ENCODE data around the gene TSC1. TPM values are rescaled to one million over a fixed set of nuclear protein-coding genes. Genes with fewer than 3 reads are reported as not detected.

TSC1 gene
- total RNA-seq, 4 donors from 2014 or later: 38.4 to 155 (median 81.6) TPM

DNA sequence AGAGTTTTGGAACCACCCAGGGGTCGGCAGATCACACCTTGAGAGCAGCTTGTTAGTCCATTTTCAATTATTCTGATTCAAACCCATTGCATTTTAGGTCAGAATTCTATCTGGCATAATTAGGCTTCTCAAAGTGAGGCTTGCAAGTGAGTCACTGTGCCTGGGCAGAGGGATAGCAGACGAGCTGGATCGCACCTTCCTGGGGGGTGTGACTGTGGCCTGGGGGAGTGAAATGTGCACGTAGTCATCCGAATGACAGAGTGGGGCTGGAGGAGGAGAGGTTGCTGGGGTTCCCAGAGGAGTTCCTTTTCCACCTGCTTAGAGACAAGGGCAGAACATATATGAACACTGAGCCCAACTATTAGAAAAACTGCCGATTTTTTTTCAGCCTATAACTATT, 34.0 kb downstream of the TSC1 start:
- H3K27me3 ChIP-seq: no peaks in the 10 kb centered on the region
- no peak for DNase-seq
- no peak overlapping the region for H3K4me3 ChIP-seq
- no peaks in the 10 kb centered on the region for H3K9me3 ChIP-seq
- TF ChIP-seq POLR2A (IDR thresholded peaks at IDR 0.05): no peak
- TF ChIP-seq, protein P1, sequence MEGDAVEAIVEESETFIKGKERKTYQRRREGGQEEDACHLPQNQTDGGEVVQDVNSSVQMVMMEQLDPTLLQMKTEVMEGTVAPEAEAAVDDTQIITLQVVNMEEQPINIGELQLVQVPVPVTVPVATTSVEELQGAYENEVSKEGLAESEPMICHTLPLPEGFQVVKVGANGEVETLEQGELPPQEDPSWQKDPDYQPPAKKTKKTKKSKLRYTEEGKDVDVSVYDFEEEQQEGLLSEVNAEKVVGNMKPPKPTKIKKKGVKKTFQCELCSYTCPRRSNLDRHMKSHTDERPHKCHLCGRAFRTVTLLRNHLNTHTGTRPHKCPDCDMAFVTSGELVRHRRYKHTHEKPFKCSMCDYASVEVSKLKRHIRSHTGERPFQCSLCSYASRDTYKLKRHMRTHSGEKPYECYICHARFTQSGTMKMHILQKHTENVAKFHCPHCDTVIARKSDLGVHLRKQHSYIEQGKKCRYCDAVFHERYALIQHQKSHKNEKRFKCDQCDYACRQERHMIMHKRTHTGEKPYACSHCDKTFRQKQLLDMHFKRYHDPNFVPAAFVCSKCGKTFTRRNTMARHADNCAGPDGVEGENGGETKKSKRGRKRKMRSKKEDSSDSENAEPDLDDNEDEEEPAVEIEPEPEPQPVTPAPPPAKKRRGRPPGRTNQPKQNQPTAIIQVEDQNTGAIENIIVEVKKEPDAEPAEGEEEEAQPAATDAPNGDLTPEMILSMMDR (IDR thresholded peaks at IDR 0.05): no peak
- no peak overlapping the region for H3K27ac ChIP-seq
- H3K36me3 ChIP-seq: peaks cover 0 to 69% (median 0%) of the 10 kb centered on the region in 3 donors
- H3K4me1 ChIP-seq: no peaks in the 10 kb centered on the region

DNA sequence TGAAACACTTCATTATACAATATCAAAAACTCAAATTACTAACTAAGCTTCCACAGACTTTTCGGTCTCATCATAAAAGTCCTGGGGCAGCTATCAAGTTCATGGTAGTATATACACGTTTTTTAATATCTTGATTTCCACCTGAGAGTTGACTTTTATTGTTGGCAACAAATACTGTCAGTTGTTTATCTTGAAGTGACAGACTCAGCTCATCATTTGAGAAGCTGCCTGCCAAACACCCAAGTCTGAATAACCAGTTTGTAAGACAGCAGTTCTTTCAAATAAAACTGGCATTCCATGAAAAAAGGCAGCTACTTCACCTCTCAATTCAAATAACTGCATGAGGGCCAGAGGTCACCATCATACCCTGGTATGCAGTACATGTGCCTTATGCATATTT, 35.1 kb downstream of the TSC1 start:
- peaks cover 0 to 72% (median 0%) of the 10 kb centered on the region in 3 donors for H3K36me3 ChIP-seq
- H3K4me1 ChIP-seq: no peaks in the 10 kb centered on the region
- no peak overlapping the region for H3K27ac ChIP-seq
- TF ChIP-seq, protein P1 (IDR thresholded peaks at IDR 0.05): no peak
- no peak for TF ChIP-seq POLR2A (IDR thresholded peaks at IDR 0.05)
- no peaks in the 10 kb centered on the region for H3K9me3 ChIP-seq
- no peak overlapping the region for H3K4me3 ChIP-seq
- DNase-seq: no peak
- H3K27me3 ChIP-seq: no peaks in the 10 kb centered on the region

DNA sequence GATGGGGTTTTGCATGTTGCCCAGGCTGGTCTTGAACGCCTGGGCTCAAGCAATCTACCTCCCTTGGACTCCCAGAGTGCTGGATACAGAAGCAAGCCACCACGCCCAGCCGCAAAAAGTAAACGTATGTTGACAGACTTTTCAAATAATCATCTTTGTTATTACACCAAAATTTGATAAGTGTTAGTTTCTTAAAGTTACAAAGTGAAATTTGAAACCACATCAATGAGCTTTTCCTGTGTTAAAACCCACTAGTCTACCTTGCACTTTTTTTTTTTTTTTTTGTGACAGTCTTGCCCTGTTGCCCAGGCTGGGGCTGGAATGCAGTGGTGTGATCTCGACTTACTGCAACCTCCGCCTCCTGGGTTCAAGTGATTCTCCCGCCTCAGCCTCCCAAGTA, 35.8 kb downstream of the TSC1 start:
- H3K4me3 ChIP-seq: no peak overlapping the region
- no peaks in the 10 kb centered on the region for H3K4me1 ChIP-seq
- H3K36me3 ChIP-seq: peaks cover 0 to 76% (median 0%) of the 10 kb centered on the region in 3 donors
- H3K9me3 ChIP-seq: no peaks in the 10 kb centered on the region
- DNase-seq: no peak
- H3K27ac ChIP-seq: no peak overlapping the region
- H3K27me3 ChIP-seq: no peaks in the 10 kb centered on the region
- TF ChIP-seq, protein P1 (IDR thresholded peaks at IDR 0.05): no peak
- TF ChIP-seq POLR2A (IDR thresholded peaks at IDR 0.05): no peak

DNA sequence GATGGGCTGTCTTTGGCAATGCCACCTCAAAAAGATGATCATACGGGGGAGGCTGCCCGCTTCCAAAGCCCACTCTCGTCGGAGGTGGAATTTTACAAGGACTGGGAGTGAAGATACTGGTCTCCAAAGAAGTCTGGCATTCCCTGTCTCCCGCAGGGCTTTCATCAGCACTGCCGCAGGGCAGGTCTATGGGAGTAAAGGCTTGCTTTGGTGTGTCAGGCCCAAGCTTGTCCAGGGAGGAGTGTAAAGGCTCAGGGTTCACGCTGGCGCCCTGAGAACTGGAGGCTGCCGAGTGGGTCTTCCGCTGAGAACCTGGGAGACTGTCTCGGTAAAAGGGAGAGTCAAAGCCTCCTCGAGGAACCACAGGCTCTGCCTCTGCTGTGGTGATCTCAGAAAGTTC, 38.7 kb downstream of the TSC1 start:
- H3K36me3 ChIP-seq: peaks cover 0 to 73% (median 0%) of the 10 kb centered on the region in 3 donors
- no peak for DNase-seq
- TF ChIP-seq, protein P1 (IDR thresholded peaks at IDR 0.05): no peak
- no peak for TF ChIP-seq POLR2A (IDR thresholded peaks at IDR 0.05)

DNA sequence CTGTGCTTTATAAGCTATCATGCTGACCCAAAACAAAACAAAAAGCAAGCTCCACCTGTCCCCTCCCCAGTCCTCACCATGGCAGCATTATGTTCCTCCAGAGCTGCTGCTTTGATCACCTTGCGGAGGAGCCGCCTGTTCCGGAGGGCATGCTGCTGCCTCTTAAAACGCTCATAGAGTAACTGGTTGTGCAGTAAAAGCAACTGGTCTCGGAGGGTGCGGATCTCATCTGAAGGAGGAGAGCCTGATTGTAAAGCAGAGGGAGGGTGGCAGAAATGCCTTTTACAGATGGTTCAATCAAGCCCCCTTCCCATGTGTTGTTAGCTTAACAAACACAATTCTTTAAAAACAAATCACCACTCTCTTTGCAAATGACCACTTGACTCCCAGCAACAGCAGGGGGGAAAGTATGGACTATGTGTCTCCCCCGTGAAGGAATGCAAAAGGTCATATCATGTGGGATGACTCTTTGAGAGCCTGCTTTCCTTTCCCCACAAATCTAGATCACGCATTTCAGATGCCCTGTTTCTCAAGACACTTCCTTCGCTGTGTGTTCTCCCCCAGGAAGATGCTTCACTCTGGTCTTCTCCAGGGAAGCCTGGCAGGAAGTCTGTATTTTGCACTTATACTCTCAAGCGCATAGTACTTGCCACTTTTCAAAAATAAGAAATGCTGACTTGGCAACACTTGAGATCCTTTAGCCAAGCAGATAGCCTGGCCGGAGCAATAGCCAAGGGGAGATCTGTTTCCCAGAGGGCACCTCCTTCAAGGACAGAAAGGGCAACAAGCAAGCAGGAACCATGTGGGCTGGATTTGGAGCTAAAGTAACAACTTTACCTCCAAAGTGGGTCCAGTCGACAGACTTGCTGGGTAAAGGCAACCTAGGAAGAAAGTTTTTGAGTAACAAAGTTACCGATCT, 40.6 kb downstream of the TSC1 start:
- DNase-seq: no peak
- H3K27ac ChIP-seq: no peak overlapping the region
- no peaks in the 10 kb centered on the region for H3K4me1 ChIP-seq
- H3K4me3 ChIP-seq: no peak overlapping the region
- peaks cover 0 to 73% (median 0%) of the 10 kb centered on the region in 3 donors for H3K36me3 ChIP-seq
- H3K27me3 ChIP-seq: no peaks in the 10 kb centered on the region
- no peak for TF ChIP-seq POLR2A (IDR thresholded peaks at IDR 0.05)
- TF ChIP-seq, protein P1 (IDR thresholded peaks at IDR 0.05): no peak
- no peaks in the 10 kb centered on the region for H3K9me3 ChIP-seq

More for the DNA sequence above, 38.7 kb downstream of the TSC1 start:
- Histone ChIP-seq H3K27ac (no peak overlapping the region), H3K4me1 (no peaks in the 10 kb centered on the region), H3K27me3 (no peaks in the 10 kb centered on the region), H3K9me3 (no peaks in the 10 kb centered on the region), H3K4me3 (no peak overlapping the region)

Data from Peyer's patch (tissue), 4 donors.